Astrocyte (in vitro differentiated cells and primary cell): Measurements from ENCODE around the gene SGCD.

Experiments
- CTCF ChIP-seq: IDR thresholded peaks from 2 replicates; pipeline ENCODE4 v1.5.1; 2011; ENCODE audit warnings: low read depth, mild to moderate bottlenecking, inconsistent platforms, low read length, moderate library complexity; ENCODE audit not compliant: insufficient read depth
- EZH2 ChIP-seq: IDR thresholded peaks from 2 replicates; pipeline ENCODE4 v1.6.1; 2012; ENCODE audit warnings: mild to moderate bottlenecking, low read length, inconsistent platforms; ENCODE audit not compliant: insufficient read depth

GRCh38 chr5:156435101-156435500 lies 108.1 kb downstream of the SGCD start:
- TF ChIP-seq CTCF (no peak), EZH2 (no peak)
